ENCODE results near the gene NCOA7.

- TF ChIP-seq CTCF (IDR thresholded peaks at IDR 0.05; ENCODE audit: low read length), result no peak
- TF ChIP-seq EZH2 (IDR thresholded peaks at IDR 0.05; ENCODE audit: borderline replicate concordance, low read length), result no peak
Measured at GRCh38 chr6:125793280-125793679, 2.5 kb downstream of the NCOA7 start.
